ENCODE data around the gene MAB21L2.

The MAB21L2 gene

GRCh38 chr4:150593996-150594395, 12.0 kb downstream of the MAB21L2 start:
- Histone ChIP-seq H3K9ac (ENCODE audit: low read length) (no peak overlapping the region), H3K9me3 (replicated peaks; ENCODE audit: insufficient read depth, low read length) (no peaks in the 10 kb centered on the region), H3K9me2 (replicated peaks; ENCODE audit: insufficient read depth, low read length) (no peaks in the 10 kb centered on the region), H3K4me1 (ENCODE audit: low read length) (no peaks in the 10 kb centered on the region), H2AFZ (ENCODE audit: low read length) (no peak overlapping the region), H4K20me1 (ENCODE audit: insufficient read depth, low read length) (no peaks in the 10 kb centered on the region), H3K79me2 (ENCODE audit: low read length) (no peaks in the 10 kb centered on the region), H3K4me2 (ENCODE audit: low read depth, low read length) (no peak overlapping the region), H3K27ac (ENCODE audit: low read length) (no peak overlapping the region), H3F3A (ENCODE audit: insufficient read depth, low read length) (no peaks in the 10 kb centered on the region), H3K27me3 (replicated peaks; ENCODE audit: insufficient read depth, low read length) (no peaks in the 10 kb centered on the region), H3K36me3 (replicated peaks; ENCODE audit: insufficient read depth, low read length) (no peaks in the 10 kb centered on the region), H3K4me3 (ENCODE audit: low read length) (no peak overlapping the region)
- TF ChIP-seq EZH2 (optimal IDR thresholded peaks at IDR 0.05; ENCODE audit: low read depth, low read length) (no peak), CTCF (IDR thresholded peaks at IDR 0.05; ENCODE audit: low read length) (no peak), EZH2phosphoT487 (IDR thresholded peaks at IDR 0.05; ENCODE audit: low read length) (no peak)
- DNase-seq, result no peak

- TF ChIP-seq EZH2phosphoT487 (IDR thresholded peaks at IDR 0.05; ENCODE audit: low read length) (no peak), CTCF (IDR thresholded peaks at IDR 0.05; ENCODE audit: low read length) (no peak), EZH2 (optimal IDR thresholded peaks at IDR 0.05; ENCODE audit: low read depth, low read length) (no peak)
- H2AFZ ChIP-seq (ENCODE audit: low read length), result no peak overlapping the region
- H3K4me2 ChIP-seq (ENCODE audit: low read depth, low read length), result no peak overlapping the region
- no peak for DNase-seq
- no peak overlapping the region for H3K4me3 ChIP-seq (ENCODE audit: low read length)
- no peaks in the 10 kb centered on the region for H3K9me3 ChIP-seq (replicated peaks; ENCODE audit: insufficient read depth, low read length)
- no peaks in the 10 kb centered on the region for H4K20me1 ChIP-seq (ENCODE audit: insufficient read depth, low read length)
- no peaks in the 10 kb centered on the region for H3K4me1 ChIP-seq (ENCODE audit: low read length)
- H3K9ac ChIP-seq (ENCODE audit: low read length), result no peak overlapping the region
- H3F3A ChIP-seq (ENCODE audit: insufficient read depth, low read length), result no peaks in the 10 kb centered on the region
- H3K27ac ChIP-seq (ENCODE audit: low read length), result no peak overlapping the region
- H3K27me3 ChIP-seq (replicated peaks; ENCODE audit: insufficient read depth, low read length), result no peaks in the 10 kb centered on the region
- H3K9me2 ChIP-seq (replicated peaks; ENCODE audit: insufficient read depth, low read length), result no peaks in the 10 kb centered on the region
- H3K36me3 ChIP-seq (replicated peaks; ENCODE audit: insufficient read depth, low read length), result no peaks in the 10 kb centered on the region
- H3K79me2 ChIP-seq (ENCODE audit: low read length), result no peaks in the 10 kb centered on the region
Observed at GRCh38 chr4:150598909-150599308, 17.0 kb downstream of the MAB21L2 start.

- H3F3A ChIP-seq (ENCODE audit: insufficient read depth, low read length), result no peaks in the 10 kb centered on the region
- no peak overlapping the region for H3K27ac ChIP-seq (ENCODE audit: low read length)
- no peak overlapping the region for H2AFZ ChIP-seq (ENCODE audit: low read length)
- no peak overlapping the region for H3K4me3 ChIP-seq (ENCODE audit: low read length)
- no peaks in the 10 kb centered on the region for H3K36me3 ChIP-seq (replicated peaks; ENCODE audit: insufficient read depth, low read length)
- H3K9me3 ChIP-seq (replicated peaks; ENCODE audit: insufficient read depth, low read length), result no peaks in the 10 kb centered on the region
- no peak overlapping the region for H3K9ac ChIP-seq (ENCODE audit: low read length)
- H3K9me2 ChIP-seq (replicated peaks; ENCODE audit: insufficient read depth, low read length), result no peaks in the 10 kb centered on the region
- TF ChIP-seq EZH2phosphoT487 (IDR thresholded peaks at IDR 0.05; ENCODE audit: low read length), result no peak
- TF ChIP-seq EZH2 (optimal IDR thresholded peaks at IDR 0.05; ENCODE audit: low read depth, low read length), result no peak
- TF ChIP-seq CTCF (IDR thresholded peaks at IDR 0.05; ENCODE audit: low read length), result no peak
- DNase-seq, result no peak
- no peaks in the 10 kb centered on the region for H3K27me3 ChIP-seq (replicated peaks; ENCODE audit: insufficient read depth, low read length)
- H3K4me2 ChIP-seq (ENCODE audit: low read depth, low read length), result no peak overlapping the region
- no peaks in the 10 kb centered on the region for H4K20me1 ChIP-seq (ENCODE audit: insufficient read depth, low read length)
- no peaks in the 10 kb centered on the region for H3K4me1 ChIP-seq (ENCODE audit: low read length)
- no peaks in the 10 kb centered on the region for H3K79me2 ChIP-seq (ENCODE audit: low read length)
Observed at GRCh38 chr4:150599547-150599946, 17.6 kb downstream of the MAB21L2 start.

All from MM.1S (cell line).